Fibroblast of peridontal ligament (primary cell): ENCODE measurements around the gene SLC30A3.
"Not testable (repeated sequence)": the region's sequence is repeated elsewhere in the genome, so short reads cannot be mapped to it uniquely, and the experiment has no call there.

Experiments
- DNase-seq: peaks from one replicate; pipeline ENCODE4 v3.0.0-alpha.2; 2010; ENCODE audit errors: extremely low read depth

SLC30A3 gene, protein sequence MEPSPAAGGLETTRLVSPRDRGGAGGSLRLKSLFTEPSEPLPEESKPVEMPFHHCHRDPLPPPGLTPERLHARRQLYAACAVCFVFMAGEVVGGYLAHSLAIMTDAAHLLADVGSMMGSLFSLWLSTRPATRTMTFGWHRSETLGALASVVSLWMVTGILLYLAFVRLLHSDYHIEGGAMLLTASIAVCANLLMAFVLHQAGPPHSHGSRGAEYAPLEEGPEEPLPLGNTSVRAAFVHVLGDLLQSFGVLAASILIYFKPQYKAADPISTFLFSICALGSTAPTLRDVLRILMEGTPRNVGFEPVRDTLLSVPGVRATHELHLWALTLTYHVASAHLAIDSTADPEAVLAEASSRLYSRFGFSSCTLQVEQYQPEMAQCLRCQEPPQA

DNA sequence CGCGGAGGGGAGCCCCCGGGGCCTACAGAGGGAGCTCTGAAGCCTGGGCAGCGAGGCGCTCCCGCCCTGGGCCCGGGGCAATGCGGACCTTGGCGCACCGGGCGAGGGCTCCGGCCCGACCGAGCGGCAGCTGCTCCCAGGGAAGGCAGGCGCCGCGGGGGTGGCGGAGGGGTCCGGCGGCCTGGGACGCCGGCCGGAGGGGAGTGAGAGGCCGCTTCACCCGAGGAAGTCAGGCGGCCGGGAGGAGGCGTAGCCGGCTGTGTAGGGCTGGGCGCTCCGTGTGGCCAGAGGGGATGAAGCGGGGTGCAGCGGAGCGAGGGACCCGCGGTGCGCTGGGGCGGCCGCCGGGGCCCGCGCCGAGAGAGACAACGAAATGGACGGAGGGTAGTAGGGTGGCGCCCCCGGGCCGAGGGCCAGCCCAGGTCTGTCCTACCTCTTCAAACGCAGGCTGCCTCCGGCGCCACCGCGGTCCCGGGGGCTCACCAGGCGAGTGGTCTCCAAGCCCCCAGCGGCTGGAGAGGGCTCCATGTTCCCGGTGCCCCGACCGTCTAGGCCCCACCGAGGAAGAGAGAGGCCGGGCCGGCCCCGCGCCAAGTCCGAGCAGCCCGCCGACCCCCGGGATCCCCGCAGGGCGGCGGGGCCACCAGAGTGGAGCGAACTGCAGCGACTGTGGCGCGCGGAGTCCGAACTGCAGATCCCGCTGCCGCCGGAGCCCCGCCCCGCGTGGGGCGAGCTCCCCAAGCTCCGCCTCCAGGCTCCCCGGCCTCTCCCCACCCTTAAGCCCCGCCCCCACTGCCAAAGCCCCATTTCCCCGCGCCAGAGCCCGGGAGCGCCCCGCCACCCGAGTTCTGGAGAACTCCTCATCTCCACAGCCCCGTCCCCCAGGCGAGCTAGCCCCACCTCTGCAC, at the start of gene SLC30A3:
Gene SLC30A3 (minus strand): TSS at position 669 of the 908 bp plus-strand sequence. CDS start 141 bp downstream, at position 528.
- no peak for DNase-seq

DNA sequence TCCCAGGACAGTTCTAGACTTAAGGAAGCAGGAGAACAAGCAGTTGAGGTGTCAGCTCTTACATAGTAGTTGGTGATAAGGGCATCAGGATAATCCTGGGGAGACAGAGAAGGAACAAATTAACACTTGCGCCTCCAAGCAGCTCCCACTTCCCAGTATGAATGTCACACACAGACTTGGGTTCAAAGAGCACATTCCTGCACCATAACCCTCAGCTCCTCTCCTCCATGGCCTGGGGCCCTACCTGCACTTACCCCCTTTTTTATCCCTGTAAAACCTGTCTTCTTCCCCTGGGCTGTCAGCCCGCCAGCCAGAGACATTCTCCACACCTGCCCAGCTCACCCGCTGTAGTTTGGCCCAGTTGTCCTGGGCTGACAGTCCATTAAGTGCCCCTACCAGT, 49.3 kb upstream of the SLC30A3 start:
- no peak for DNase-seq

DNA sequence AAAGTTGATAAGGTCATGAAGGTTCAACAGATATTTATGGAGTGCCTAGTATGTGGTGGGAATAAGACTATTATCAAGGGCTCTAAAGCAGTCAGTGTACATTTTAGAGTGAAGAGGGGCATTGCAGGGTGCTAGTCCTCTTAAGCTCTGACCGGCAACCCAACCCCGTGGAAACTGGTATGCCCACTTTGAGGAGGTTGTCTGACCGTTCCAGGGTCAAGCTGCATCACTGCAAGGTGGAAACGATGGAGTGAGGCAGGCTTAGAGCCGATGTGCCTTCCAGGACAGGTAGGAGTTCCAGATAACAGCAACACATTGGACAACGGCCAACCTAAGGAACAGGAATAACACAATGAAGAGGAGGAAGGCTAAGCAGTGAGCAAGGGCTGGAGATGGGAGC, 46.8 kb upstream of the SLC30A3 start:
- no peak for DNase-seq

DNA sequence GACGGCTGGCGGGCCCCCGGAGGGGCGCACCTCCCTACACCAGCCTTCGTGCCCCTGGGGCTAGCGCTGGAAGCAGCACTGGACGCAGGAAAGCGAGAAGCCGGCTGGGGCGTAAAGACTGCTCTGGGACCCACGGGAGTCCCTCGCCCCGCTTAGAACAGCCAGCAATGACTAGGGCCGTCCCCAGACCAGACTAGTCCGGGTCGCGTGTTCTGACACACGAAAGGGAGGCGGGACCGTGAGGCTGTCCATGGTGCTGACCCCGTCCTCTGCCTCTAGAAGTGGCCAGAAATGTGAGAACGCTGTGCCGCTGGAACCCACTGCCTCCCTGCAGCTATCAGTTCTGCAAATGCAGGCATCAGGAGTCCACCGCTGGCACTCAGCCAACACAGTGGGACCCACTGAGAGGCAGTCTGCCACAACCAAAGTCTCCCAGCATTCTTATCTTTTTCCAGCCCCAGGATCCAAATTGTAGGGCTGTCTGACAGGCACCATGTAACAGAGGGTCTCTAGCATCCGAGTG, 45.6 kb upstream of the SLC30A3 start, which contains the start of gene UCN:
Gene UCN (minus strand): TSS at position 87 of the 523 bp plus-strand sequence. CDS start 550 bp downstream, outside the sequence.
- peak; percentile 32 for DNase-seq

DNA sequence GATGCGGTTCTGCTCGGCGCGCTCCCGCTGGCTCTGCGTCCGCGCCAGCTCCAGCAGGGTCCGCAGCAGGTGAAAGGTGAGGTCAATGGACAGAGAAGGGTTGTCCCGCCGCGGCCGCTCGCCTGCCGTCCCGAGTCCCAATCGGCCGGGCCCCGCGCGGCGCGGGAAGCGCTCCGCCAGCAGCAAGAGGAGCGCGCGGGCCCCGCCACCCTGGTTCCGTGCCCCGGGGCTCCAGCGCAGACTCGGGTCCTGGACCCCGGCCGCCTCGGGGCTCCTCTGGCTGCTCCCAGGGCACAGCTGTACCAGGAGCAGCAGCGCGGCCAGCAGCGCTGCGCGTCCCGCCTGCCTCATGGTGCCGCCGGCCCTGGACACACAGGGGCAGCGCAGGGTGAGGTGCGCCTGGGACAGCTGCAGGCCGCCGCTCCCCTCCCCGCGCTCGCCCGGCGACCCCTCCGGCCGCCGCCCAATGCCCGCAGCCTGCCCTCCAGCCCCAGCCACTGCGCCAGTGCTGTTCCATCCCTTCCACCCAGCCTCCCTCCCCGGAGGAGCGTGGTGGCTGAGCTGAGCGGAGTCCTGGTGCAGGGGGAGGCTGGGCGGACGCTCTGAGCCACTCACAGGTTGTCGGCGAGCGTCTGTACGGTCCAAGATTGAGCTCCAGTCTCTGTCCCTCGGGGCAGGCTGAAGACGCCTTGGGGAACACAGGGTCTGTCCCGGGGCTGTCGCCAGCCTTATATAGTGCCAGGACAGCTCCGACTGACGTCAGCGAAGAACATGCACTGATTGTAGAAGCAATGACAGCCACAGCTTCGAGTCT, 44.9 kb upstream of the SLC30A3 start:
- no peak for DNase-seq

DNA sequence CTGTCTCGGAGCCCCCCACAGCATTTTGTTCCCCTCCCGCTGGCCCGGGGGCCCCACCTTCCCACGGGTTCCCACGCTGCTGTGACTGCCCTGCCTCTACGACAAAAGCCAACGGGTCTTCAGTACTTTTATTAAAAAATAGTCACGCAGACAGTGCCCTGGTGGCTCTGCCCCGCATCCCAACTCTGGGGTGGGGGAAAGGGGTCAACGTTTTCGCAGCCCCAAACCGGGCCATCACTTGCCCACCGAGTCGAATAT, 44.4 kb upstream of the SLC30A3 start:
- no peak for DNase-seq

DNA sequence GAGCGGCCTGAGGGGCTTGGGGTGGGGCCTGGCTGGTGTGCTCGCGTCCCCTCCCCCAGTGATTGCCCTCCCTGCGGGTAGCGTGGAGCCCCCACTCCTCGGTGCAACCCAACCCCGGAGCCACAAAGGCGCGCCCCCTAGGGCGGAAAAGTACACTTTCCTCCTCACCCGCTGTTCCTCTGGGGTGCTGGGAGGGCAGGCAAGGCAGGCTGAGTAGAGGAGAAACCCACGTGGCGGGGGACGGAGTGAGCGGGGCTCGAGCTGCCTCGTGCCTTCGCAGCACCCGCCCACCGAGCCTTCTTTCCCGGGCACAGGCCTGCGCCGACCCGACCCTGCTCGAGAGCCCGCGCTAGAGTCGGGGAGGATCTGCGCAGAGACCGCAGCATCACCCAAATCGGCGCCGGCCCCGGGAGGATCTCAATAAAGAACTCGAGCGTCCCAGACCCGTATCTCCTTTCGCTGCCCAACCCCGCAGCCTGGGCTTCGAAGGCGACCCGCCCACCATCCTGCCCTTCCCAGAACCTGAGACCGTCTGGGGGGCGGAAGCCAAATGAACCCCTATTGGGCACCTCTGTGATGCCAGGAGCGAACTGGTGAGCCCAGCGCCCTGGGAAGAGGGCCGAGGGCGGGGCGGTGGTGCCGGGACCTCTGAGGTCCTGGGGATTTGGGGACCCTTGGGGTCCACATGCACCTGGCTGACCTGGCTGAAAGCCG, 43.9 kb upstream of the SLC30A3 start:
- no peak for DNase-seq

DNA sequence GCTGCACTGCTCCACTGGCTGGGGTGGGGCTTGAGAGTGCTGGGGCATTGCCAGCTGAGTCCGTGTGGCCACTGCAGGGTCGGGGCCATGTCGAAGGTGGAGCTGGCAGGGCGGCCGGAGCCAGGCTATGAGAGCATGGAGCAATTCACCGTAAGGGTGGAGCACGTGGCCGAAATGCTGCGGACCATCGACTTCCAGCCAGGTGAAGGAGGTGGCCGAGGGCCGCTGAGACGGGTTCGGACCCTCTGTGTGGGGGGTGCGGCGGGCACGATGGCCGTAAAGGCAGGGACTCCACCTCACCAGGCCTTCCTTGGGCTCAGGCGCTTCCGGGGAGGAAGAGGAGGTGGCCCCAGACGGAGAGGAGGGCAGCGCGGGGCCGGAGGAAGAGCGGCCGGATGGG, 43.3 kb upstream of the SLC30A3 start:
- DNase-seq = no peak

DNA sequence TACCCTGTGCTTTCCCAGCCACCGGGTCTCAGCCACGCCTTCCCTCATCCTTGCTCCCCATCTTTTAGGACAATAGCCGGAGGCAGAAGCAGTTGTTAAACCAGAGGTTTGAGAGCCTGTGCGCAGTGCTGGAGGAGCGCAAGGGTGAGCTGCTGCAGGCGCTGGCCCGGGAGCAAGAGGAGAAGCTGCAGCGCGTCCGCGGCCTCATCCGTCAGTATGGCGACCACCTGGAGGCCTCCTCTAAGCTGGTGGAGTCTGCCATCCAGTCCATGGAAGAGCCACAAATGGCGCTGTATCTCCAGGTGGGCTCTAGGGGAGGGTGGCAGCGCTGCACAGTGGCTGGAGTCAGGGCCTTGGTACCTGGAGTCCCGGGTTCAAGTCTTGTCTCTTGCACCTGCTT, 42.7 kb upstream of the SLC30A3 start:
- no peak for DNase-seq

DNA sequence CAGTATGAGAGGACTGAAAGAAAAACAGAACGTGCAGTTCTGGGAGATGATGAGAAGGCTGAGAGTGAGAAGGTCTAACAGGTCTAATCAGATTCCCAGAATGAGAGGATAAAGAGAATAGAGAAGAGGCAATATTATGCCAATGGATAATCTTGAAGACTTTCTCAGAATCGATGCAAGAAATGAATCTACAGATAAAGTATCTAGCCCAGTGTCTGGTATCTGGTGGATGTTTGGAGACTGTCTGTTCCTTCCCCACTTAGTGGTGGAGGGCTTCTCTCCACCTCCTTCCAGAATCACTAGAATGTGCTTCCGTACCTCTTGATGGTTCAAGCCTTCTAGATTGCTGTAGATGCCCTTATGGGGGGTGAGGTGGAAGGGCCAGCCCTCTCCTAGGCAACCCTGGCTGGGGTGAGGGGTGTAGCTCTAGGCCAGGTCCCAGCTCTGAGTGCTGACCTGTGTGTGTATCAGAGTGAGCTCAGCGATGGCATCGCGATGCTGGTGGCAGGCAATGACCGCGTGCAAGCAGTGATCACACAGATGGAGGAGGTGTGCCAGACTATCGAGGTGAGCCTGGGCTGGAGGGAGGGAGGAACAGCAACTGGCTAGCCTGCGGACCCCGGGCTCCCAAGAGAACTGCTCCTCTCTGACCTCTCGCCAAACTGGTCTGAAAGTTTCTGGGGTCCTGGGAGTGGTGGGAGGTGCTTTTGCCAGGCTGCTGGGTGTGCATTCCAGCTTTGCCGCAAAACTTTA, 41.8 kb upstream of the SLC30A3 start:
- DNase-seq = no peak

DNA sequence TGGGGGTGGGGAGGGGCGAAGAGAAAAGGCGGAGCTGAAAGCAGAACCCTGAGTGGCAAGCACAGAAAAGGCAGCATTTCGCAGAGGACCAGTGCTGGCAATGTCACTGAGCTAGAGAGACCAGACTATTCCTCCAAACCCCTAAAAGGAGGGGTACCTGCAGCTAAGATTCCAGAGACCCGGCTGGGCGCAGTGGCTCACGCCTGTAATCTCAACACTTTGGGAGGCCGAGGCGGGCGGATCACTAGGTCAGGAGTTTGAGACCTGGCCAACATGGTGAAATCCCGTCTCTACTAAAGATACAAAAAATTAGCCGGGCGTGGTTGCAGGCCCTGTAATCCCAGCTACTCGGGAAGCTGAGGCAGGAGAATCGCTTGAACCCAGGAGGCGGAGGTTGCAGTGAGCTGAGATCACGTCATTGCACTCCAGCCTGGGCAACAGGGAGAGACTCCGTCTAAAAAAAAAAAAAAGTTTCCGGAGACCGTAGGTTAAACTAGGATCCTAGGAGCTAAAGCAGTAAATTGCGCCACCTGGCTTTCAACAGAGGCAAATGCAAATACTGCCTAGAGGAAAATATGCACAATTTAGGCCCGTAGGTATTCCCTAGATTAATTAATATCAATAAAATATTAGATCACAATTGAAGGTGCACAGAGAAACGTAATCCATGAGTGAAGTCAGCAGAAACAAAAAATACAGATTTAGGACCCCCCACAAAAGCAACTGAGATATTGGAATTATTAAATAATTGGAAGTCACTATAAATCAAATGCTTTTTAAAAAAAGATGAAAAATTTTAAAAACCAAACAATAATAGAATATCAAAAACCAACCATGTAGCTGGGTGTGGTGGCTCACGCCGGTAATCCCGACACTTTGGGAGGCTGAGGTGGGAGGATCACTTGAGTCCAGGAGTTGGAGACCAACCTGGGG, 40.5 kb upstream of the SLC30A3 start:
- DNase-seq = peak; percentile 79

DNA sequence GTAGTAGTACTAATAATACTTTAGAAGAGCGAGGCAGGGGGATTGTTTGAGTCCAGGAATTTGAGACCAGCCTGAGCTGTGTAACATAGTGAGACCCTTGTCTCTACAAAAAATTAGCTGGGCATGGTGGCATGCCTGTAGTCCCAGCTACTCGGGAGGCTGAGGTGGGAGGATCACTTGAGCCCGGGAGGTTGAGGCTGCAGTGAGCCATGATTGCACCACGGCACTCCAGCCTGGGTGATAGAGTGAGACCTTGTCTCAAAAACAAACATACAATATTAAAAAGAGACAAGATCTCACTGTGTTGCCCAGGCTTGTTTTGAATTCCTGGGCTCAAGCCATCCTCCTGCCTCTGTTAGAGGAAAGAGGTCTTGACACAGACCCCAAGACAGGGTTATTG, 37.8 kb upstream of the SLC30A3 start:
- DNase-seq = not testable (repeated sequence)

DNA sequence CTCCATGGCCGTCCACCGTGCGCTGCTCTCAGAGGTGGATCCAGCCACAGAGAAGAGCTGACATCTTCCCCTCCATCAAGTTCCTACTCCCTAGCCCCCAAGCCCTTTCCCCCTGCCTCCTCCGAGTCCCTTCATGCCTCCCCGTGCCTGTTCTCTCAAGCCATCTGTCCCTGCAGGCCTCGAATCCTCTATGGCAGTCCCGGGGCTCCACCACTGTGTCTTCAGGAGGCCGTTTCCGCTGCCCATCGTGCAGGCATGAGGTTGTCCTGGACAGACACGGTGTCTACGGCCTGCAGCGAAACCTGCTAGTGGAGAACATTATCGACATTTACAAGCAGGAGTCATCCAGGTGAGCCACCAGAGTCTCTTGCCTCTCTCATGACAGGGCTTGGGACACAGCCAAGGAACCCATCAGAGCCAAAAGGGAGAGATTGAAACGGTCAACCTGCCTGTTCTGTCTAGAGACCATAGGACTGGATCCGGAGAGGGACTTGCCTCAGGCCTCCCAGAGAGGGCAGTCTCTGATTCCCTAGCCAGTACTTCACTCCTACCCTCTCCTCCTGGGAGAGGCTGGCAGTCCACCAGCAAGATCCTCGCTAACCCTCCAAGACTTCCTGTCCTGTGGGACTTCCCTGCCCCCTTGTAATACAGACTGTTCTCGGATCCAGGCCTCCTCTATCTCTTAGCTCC, 35.7 kb upstream of the SLC30A3 start:
- DNase-seq = no peak

DNA sequence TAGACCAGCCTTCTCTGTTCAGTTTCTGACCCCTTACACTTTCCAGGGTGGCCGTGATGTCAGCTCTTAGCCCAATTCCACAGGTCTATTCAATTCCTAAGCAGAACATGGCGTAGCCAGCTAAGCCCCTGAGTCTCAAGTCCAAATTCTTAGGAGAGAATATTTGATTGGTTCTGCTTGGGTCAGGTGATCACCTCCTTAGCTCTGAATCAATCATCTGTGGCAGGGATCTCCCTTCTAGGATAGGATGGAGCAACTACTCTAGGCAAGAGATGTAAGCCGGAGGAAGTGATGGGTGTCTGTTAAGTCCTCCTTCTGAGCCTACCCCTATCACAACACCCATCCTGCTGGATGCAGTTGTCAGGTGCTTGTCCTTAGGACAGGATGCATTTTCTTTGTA, 34.3 kb upstream of the SLC30A3 start:
- DNase-seq = no peak

DNA sequence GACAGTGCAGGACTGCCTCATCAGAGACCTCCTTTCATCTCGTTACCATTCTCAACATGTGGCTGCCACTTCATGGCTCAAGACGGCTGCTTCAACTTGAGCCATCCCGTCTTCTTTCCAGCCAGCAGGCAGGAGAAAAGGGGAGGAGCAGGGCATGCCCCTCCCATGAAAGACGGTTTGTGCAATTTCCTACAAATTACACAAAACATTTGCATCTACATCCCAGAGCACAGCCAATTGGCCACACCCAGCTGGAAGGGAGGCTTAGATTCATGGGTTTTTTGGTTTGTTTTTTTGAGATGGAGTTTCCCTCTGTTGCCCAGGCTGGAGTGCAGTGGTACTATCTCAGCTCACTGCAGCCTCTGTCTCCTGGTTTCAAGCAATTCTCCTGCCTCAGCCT, 33.6 kb upstream of the SLC30A3 start:
- peak; percentile 20 for DNase-seq

DNA sequence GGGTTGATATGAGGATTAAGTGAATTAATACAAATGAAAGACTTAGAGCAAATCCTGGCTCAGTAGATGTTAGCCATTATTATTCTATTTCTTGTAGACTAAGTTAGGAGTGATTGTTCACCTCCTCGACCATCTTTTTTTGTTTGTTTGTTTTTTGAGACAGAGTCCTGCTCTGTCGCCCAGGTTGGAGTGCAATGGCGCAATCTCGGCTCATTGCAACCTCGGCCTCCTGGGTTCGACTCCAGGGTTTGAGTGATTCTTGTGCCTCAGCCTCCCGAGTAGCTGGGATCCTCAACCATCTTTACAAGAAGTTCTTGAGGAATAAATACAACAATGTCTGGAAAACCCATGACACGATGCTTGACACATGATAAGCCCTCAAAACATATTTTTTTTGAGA, 32.1 kb upstream of the SLC30A3 start:
- DNase-seq = no peak

DNA sequence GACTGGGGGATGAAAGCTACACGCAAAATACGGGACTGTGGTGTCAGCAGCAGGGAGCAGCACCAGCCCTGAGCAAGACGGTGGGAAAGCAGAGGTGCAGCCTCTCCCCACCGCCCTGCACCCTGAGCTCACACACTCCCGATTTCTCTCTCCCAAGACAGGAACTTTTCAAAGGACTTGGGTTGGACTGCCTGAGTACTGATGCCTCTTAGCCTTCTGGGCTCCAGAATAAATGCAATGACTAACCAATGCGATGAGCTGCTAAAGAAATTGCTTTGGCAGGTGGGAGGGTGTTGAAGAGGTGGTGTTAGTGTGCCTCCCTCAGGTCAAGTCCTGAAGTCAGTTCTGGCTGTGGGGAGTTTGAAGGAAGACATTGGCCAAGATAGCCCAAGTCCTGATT, 29.0 kb upstream of the SLC30A3 start:
- DNase-seq = no peak

DNA sequence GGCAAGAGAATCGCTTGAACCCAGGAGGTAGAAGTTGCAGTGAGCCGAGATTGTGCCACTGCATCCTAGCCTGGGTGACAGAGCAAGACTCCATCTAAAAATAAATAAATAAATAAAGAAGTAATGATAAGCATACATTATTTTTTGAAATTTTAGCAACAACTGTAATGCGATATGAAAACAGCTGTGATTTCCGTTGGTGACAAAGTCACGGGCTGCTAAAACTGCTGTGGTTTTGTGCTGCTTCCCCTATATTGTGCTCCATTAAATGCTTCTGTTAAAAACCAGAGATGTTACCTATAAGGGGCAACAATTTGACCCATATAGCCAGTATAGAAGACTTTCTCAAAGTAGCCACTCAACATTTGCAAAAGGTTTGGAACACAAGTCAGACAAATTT, 27.7 kb upstream of the SLC30A3 start:
- DNase-seq = no peak

DNA sequence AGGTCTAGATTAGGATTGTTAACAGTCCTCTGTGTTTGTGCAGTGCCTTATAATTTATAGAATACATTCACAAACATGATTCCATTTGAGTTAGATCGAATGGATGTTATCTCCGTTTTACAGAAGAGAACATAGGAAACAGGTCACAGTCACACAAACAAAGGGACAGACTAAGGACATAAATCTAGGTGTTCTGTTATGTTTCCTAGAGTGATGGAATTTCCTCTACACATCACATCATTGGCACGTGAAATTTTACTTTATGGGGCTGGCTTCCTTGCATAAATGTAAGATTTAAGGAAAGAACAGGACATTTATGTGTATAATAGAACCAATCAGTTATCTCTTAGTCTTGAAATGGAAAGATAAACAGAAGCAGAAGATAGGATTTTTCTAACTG, 25.8 kb upstream of the SLC30A3 start:
- DNase-seq = no peak
